Measurements from ENCODE around the gene DDC.

DDC gene

GRCh38 chr7:50504646-50505546 is 60.3 kb downstream of the DDC start:
- Mint-ChIP-seq H3K27ac (no peak overlapping the region), H3K9me3 (no peaks in the 10 kb centered on the region), H3K27me3 (ENCODE audit: low read depth) (peaks cover 14% of the 10 kb centered on the region), H3K4me3 (no peak overlapping the region), H3K4me1 (ENCODE audit: low read depth) (no peaks in the 10 kb centered on the region), H3K36me3 (ENCODE audit: low read depth) (no peaks in the 10 kb centered on the region)

- H3K4me3 Mint-ChIP-seq, result no peak overlapping the region
- no peaks in the 10 kb centered on the region for H3K9me3 Mint-ChIP-seq
- H3K36me3 Mint-ChIP-seq (ENCODE audit: low read depth), result no peaks in the 10 kb centered on the region
- peaks cover 19% of the 10 kb centered on the region for H3K27me3 Mint-ChIP-seq (ENCODE audit: low read depth)
- H3K4me1 Mint-ChIP-seq (ENCODE audit: low read depth), result no peaks in the 10 kb centered on the region
- no peak overlapping the region for H3K27ac Mint-ChIP-seq
Measured at GRCh38 chr7:50502947-50503346, 62.3 kb downstream of the DDC start.

DNA sequence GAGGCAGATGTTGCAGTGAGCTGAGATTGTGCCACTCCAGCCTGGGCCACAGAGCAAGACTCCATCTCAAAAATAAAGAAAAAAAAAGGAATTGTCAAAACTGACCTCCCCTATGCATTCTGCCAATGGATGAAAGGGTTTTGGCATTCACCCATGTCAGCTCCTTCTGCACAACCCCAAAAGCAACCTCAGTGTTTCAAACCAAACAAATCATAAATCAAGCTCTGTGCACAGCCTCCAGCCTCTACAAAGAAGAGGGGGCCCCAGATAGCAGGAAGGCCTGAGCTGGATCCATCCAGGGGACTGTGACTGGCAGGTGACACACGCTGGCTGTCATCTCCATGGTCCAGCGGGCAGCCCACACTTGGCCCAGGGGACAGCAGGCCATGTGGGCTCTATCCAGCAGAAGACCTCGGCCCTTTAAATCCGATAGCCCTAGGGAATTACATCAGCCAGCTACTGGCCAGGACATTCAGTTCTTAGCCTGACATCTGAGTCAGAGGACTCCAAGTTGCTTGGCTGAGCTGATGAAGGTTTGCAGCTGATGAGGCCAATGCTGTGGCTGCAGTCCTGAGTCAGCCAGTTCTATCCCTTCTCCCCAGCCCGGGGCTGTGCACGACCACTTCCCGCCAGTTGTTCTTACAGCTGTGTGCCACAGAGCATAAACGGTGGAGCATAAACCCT is 63.1 kb downstream of the DDC start:
- Mint-ChIP-seq H3K27me3 (ENCODE audit: low read depth) (peaks cover 27% of the 10 kb centered on the region), H3K36me3 (ENCODE audit: low read depth) (no peaks in the 10 kb centered on the region), H3K4me3 (no peak overlapping the region), H3K9me3 (no peaks in the 10 kb centered on the region), H3K27ac (no peak overlapping the region), H3K4me1 (ENCODE audit: low read depth) (no peaks in the 10 kb centered on the region)

DNA sequence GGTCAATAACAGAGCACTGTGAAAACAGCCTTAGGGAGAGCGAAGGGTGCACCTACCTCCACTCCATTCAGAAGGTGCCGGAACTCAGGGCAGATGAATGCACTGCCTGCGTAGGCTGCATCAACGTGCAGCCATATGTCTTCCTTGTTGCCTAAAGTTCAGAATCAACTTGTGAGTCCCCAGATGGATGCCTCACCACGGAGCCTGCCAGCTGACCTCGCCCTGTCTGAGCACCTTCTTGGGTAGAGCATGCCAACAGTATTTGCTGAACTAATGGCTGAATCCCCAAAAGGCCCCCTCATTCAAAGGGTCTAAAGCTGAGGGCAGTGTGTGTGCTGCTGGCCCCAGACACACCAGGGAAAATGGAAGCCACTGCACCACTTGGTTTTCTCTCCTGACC is 66.1 kb downstream of the DDC start:
- Mint-ChIP-seq H3K27me3 (ENCODE audit: low read depth) (peaks cover 45% of the 10 kb centered on the region), H3K4me1 (ENCODE audit: low read depth) (no peaks in the 10 kb centered on the region), H3K36me3 (ENCODE audit: low read depth) (no peaks in the 10 kb centered on the region), H3K9me3 (no peaks in the 10 kb centered on the region), H3K27ac (no peak overlapping the region), H3K4me3 (no peak overlapping the region)

DNA sequence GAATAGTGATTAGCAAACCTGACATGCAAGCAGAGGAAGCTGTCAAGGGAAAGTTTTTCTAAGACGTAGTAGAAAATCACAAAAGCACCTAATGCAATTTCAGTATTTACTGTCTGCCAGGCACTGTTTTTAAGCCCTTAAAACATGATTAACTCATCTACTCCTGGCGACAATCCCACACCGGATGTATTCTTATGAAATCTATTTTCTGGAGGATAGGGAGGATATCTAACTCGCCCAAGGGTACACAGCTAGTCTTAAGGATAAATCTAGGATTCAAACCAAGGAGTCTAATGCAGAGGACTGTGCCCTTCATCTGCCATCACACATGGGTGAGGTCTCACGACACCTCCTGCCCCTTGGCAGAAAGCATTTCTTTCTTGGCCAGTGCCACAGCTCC is 67.2 kb downstream of the DDC start:
- Mint-ChIP-seq H3K27me3 (ENCODE audit: low read depth) (peaks cover 45% of the 10 kb centered on the region), H3K4me3 (no peak overlapping the region), H3K27ac (no peak overlapping the region), H3K9me3 (no peaks in the 10 kb centered on the region), H3K4me1 (ENCODE audit: low read depth) (no peaks in the 10 kb centered on the region), H3K36me3 (ENCODE audit: low read depth) (no peaks in the 10 kb centered on the region)

- no peak overlapping the region for H3K27ac Mint-ChIP-seq
- H3K36me3 Mint-ChIP-seq (ENCODE audit: low read depth), result no peaks in the 10 kb centered on the region
- no peaks in the 10 kb centered on the region for H3K4me1 Mint-ChIP-seq (ENCODE audit: low read depth)
- H3K9me3 Mint-ChIP-seq, result no peaks in the 10 kb centered on the region
- H3K27me3 Mint-ChIP-seq (ENCODE audit: low read depth), result peaks cover 45% of the 10 kb centered on the region
- H3K4me3 Mint-ChIP-seq, result no peak overlapping the region
Measured at GRCh38 chr7:50497068-50497642, 68.0 kb downstream of the DDC start.

GRCh38 chr7:50496569-50496968 is 68.6 kb downstream of the DDC start:
- Mint-ChIP-seq H3K27me3 (ENCODE audit: low read depth) (peaks cover 48% of the 10 kb centered on the region), H3K4me1 (ENCODE audit: low read depth) (no peaks in the 10 kb centered on the region), H3K4me3 (no peak overlapping the region), H3K36me3 (ENCODE audit: low read depth) (no peaks in the 10 kb centered on the region), H3K9me3 (no peaks in the 10 kb centered on the region), H3K27ac (no peak overlapping the region)

DNA sequence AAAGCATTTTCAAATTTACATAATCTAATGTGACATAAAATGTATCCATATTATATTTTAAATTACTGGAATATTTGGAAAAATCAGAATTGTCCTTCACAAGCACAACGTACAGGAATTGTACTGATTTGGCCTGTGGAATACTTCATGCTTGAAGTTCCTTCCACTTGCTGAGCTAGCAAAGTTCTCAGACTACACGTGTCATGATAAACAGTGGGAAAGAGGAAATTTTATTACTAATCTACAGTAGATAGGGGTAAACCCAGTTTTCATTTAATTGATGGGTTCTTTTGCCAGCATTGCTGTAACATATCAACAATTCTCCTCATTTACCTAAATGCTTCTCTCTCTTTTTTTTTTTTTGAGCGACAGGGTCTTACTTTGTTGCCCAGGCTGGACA is 69.5 kb downstream of the DDC start:
- H3K27ac Mint-ChIP-seq, result no peak overlapping the region

DNA sequence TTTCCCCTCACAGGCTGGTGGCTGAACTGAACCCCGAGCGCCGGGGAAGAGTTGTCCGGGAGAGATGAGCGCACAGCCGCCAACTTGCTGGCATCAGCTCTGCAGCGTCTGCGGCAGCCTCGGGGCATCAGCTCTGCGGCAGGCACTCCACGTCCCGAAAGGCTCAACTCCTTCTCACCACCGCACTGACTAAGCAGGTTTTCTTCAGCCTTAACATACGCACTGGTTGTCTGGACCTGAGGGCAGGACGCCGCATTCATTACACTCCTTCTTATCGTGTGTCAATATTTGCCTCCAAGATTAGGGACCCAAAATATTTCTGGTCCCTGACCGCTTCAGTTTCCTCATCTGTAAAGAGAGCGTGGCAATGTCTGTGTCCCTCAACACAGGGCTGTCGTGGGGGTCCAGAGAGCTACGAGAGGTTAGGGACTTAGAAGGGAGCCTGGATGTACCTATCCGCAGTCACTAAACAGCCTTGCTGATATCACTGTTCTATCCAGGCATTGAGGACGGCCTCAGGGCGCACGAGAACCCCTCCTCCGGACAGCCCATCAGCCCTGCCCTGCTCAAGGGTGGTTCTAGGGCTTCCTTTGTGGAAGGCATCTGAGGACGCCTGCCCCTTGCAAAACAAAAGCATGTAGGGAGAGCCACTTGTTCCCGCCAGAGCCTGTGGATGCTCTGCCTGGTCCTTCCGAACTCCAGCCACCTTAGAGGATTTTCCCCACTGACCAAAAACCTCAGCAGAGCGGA is 72.3 kb downstream of the DDC start:
- no peaks in the 10 kb centered on the region for H3K9me3 Mint-ChIP-seq
- H3K4me1 Mint-ChIP-seq (ENCODE audit: low read depth), result no peaks in the 10 kb centered on the region
- no peaks in the 10 kb centered on the region for H3K36me3 Mint-ChIP-seq (ENCODE audit: low read depth)

More for the DNA sequence above, 69.5 kb downstream of the DDC start:
- no peaks in the 10 kb centered on the region for H3K36me3 Mint-ChIP-seq (ENCODE audit: low read depth)
- H3K9me3 Mint-ChIP-seq, result no peaks in the 10 kb centered on the region
- H3K4me3 Mint-ChIP-seq, result no peak overlapping the region
- H3K27me3 Mint-ChIP-seq (ENCODE audit: low read depth), result peaks cover 50% of the 10 kb centered on the region
- H3K4me1 Mint-ChIP-seq (ENCODE audit: low read depth), result no peaks in the 10 kb centered on the region

DNA sequence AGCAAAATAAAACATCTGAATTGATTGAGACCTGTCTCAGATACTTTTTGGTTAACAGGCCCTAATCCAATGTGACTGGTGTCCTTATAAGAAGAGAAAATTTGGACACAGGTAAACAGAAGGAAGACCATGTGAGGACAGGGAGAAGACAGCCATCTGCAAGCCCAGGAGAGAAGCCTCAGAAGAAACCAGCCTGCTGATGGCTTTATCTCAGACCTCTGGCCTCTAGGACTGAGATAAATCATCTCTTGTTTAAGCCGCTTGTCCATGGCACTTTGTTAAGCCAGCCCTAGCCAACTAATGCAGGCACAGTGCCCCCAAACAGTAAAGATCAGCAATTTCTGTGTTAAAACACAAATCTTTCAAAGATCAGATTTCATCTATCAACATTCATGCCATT is 73.3 kb downstream of the DDC start:
- no peaks in the 10 kb centered on the region for H3K9me3 Mint-ChIP-seq
- peaks cover 34% of the 10 kb centered on the region for H3K27me3 Mint-ChIP-seq (ENCODE audit: low read depth)
- no peaks in the 10 kb centered on the region for H3K4me1 Mint-ChIP-seq (ENCODE audit: low read depth)
- no peak overlapping the region for H3K4me3 Mint-ChIP-seq
- H3K27ac Mint-ChIP-seq, result no peak overlapping the region
- H3K36me3 Mint-ChIP-seq (ENCODE audit: low read depth), result no peaks in the 10 kb centered on the region

More for the DNA sequence above, 72.3 kb downstream of the DDC start:
- no peak overlapping the region for H3K27ac Mint-ChIP-seq
- H3K4me3 Mint-ChIP-seq, result no peak overlapping the region
- H3K27me3 Mint-ChIP-seq (ENCODE audit: low read depth), result peaks cover 39% of the 10 kb centered on the region

DNA sequence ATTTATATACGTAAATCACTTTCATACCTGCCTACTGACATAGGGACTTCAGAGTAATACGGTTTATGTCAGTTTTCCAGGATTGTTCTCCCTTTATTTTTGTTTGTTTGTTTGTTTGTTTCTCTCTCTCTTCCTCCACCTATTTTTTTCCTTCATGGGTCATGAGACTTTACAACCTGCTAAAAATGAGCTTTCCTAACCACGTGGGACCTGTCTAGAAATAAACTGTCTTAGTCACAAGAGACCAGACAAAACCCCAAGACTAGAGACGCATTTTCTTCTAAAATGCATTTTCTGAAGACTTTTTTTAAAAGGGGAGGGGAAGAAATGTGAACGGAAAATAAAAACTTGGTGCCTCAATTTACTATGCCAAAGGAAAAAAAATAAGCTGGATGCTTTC is 74.0 kb downstream of the DDC start:
- no peak overlapping the region for H3K27ac Mint-ChIP-seq
- peaks cover 34% of the 10 kb centered on the region for H3K27me3 Mint-ChIP-seq (ENCODE audit: low read depth)
- no peak overlapping the region for H3K4me3 Mint-ChIP-seq
- H3K4me1 Mint-ChIP-seq (ENCODE audit: low read depth), result no peaks in the 10 kb centered on the region
- no peaks in the 10 kb centered on the region for H3K36me3 Mint-ChIP-seq (ENCODE audit: low read depth)
- no peaks in the 10 kb centered on the region for H3K9me3 Mint-ChIP-seq

DNA sequence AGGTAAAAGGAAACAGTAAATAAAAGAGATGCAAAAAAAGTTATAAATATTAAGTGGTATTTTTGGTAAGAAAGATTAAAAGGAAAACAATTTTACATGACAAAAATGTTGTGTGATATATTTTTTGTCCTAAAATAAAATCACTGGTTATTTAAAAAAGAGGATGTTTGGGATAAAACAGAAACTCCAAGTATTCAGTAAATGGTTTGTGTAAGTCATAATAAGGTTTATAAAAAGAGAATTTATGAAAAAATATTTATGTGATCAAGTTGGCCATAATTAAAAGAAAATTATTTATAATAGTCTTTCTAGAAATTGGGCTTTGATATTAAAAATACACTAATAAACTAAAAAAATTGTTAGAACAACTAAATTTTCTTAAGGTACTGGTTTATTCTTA is 76.8 kb downstream of the DDC start:
- H3K36me3 Mint-ChIP-seq (ENCODE audit: low read depth), result no peaks in the 10 kb centered on the region
- no peaks in the 10 kb centered on the region for H3K9me3 Mint-ChIP-seq
- peaks cover 42% of the 10 kb centered on the region for H3K27me3 Mint-ChIP-seq (ENCODE audit: low read depth)
- H3K27ac Mint-ChIP-seq, result no peak overlapping the region
- H3K4me1 Mint-ChIP-seq (ENCODE audit: low read depth), result no peaks in the 10 kb centered on the region
- no peak overlapping the region for H3K4me3 Mint-ChIP-seq

DNA sequence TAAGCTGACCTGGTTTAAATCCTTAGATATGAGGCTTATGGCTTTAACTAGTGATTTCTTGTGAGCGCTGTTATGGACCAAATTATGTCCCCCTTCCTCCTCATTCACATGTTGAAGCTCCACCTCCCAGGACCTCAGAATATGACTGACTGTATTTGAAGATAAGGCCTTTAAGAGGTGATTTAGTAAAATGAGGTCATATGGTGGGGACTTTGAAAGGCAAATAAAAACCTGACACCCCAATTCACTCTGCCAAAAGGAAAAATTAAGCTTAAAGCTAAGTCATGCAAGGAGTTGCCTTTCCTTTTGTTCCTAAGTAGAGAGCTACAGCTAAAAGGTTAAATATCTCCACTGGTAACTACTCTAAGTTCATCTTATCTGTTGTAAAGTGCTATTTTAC is 78.7 kb downstream of the DDC start:
- H3K4me1 Mint-ChIP-seq (ENCODE audit: low read depth), result no peaks in the 10 kb centered on the region
- H3K36me3 Mint-ChIP-seq (ENCODE audit: low read depth), result no peaks in the 10 kb centered on the region
- H3K27ac Mint-ChIP-seq, result no peak overlapping the region
- H3K9me3 Mint-ChIP-seq, result no peaks in the 10 kb centered on the region
- no peak overlapping the region for H3K4me3 Mint-ChIP-seq
- H3K27me3 Mint-ChIP-seq (ENCODE audit: low read depth), result peaks cover 49% of the 10 kb centered on the region

DNA sequence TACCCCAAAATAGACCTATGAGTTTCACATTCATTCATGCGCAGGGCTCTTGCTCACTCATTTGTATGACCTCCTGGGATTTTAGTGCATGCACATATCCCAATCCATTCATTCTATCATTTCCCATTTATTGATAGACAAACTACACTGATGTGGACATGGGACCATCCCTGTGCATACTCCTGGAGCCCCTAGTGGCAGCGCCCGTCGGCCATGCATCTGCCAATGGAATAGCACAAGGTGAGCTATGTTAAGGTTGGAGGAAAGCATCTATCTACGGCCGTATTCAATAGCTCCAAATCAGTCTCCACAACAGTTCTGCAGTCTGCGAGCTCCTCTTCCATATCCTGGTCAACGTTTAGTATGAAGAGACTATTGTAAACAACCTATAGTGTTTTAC is 83.3 kb downstream of the DDC start:
- Mint-ChIP-seq H3K9me3 (no peaks in the 10 kb centered on the region), H3K4me3 (no peak overlapping the region), H3K27me3 (ENCODE audit: low read depth) (peaks cover 41% of the 10 kb centered on the region), H3K27ac (no peak overlapping the region), H3K36me3 (ENCODE audit: low read depth) (no peaks in the 10 kb centered on the region), H3K4me1 (ENCODE audit: low read depth) (no peaks in the 10 kb centered on the region)
